ENCODE measurements around the gene RAPGEF2. TPM values are rescaled to one million over a fixed set of nuclear protein-coding genes. Genes with fewer than 3 reads are reported as not detected.
A peak's percentile ranks its signal among the peaks of the same experiment; 100 is the strongest.

The RAPGEF2 gene, protein sequence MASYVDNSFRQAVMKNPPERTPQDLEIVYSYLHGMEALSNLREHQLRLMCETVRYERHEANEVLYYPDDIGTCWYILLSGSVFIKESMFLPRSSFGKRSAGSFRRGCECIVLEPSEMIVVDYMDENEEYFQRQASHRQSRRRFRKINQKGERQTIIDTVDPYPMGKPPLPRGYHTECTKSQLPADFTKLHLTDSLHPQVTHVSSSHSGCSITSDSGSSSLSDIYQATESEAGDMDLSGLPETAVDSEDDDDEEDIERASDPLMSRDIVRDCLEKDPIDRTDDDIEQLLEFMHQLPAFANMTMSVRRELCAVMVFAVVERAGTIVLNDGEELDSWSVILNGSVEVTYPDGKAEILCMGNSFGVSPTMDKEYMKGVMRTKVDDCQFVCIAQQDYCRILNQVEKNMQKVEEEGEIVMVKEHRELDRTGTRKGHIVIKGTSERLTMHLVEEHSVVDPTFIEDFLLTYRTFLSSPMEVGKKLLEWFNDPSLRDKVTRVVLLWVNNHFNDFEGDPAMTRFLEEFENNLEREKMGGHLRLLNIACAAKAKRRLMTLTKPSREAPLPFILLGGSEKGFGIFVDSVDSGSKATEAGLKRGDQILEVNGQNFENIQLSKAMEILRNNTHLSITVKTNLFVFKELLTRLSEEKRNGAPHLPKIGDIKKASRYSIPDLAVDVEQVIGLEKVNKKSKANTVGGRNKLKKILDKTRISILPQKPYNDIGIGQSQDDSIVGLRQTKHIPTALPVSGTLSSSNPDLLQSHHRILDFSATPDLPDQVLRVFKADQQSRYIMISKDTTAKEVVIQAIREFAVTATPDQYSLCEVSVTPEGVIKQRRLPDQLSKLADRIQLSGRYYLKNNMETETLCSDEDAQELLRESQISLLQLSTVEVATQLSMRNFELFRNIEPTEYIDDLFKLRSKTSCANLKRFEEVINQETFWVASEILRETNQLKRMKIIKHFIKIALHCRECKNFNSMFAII (N-terminal part only)
- total RNA-seq: 235 TPM

DNA sequence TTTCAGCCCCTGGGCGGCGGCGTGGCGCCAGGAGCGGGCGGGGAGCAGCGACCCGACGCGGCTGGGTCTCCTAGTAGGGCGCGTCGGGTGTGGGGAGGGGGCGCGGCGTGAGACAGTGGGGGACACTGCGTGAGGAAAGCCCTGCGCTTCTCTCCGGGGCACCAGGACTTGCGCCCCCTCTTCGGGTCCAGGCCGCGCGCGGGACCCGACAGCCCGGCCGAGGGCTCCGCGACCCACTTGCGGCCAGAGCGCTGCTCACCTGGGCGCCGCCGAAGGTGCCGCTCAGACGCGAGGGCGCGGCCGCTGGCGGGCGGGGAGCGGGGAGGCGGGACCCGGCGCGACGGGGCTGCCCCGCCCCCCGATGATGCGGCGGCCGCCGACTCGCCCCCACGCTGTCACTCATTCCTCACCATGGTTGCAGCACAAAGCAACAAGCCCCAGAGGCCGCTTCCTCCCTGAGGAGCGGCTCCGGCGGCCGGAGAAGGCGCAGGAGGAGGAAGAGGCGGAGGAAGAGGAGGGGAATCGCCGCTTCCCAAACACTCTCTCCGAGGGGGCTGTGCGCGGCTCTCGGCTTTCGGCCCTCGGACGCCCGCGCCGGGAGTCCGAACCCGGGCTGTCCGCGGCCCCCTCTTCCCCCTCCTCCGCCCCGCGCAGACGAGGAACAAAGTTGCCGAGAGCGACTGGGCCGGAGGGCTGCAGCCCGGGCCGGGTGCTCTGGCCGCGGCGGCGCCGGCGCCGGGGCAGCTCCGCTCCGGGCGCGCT lies at the start of gene RAPGEF2:
RAPGEF2 (plus strand) TSS at position 458 of the 762 bp plus-strand sequence. CDS start 1,084 bp downstream, outside the sequence.

Small RNA genes within 50 kb of the gene (small RNA-seq; reads per million reads assigned to genes)
- not detected for gene AC074344.1 (ENCODE audit: low replicate concordance)
- 0.61 reads per million, percentile 55 among the genes with 10 or more reads in this experiment for gene MIR3688-1 (ENCODE audit: low replicate concordance)
- not detected for gene RF00019 (ENCODE audit: low replicate concordance)

Data from parietal lobe (tissue), 2 donors.